Activated CD4-positive, alpha-beta T cell treated with anti-CD3 and anti-CD28 coated beads, Interleukin-2, amount 10 ng/mL, durations not matched to agents 7 days and 5 days (primary cell): ENCODE results near the gene INHBC. TPM values are rescaled to one million over a fixed set of nuclear protein-coding genes. Genes with fewer than 3 reads are reported as not detected.

Experiments
- CTCF ChIA-PET: fragments of 350-600 bp; sonication (Branson Sonifier 250); formaldehyde crosslinking; loops from one replicate; lab custom pipeline; 2021; ENCODE audit warnings: antibody characterized with exemption; lab: Charles Lee
- POLR2A ChIA-PET: fragments of 350-600 bp; sonication (Branson Sonifier 250); formaldehyde crosslinking; loops from one replicate; lab custom pipeline; 2021; ENCODE audit warnings: antibody characterized with exemption; lab: Charles Lee
- DNase-seq: peaks from one replicate; pipeline ENCODE4 v3.0.0-alpha.2; 2020
- H3K27ac Mint-ChIP-seq: one replicate; pipeline ENCODE4 v1.8.0; 2021; ENCODE audit warnings: mild to moderate bottlenecking, moderate library complexity, mixed read lengths
- H3K27me3 Mint-ChIP-seq: one replicate; pipeline ENCODE4 v1.8.0; 2021; ENCODE audit warnings: mixed read lengths
- H3K36me3 Mint-ChIP-seq: one replicate; pipeline ENCODE4 v1.8.0; 2021; ENCODE audit warnings: low read depth, mixed read lengths
- H3K4me1 Mint-ChIP-seq: one replicate; pipeline ENCODE4 v1.8.0; 2021; ENCODE audit warnings: mixed read lengths
- H3K4me3 Mint-ChIP-seq: one replicate; pipeline ENCODE4 v1.8.0; 2021; ENCODE audit warnings: mild to moderate bottlenecking, moderate library complexity, mixed read lengths
- H3K9me3 Mint-ChIP-seq: one replicate; pipeline ENCODE4 v1.8.0; 2021; ENCODE audit warnings: mixed read lengths
- total RNA-seq, 2 experiments: library from RNA; stranded (reverse); gene quantifications; one replicate each; pipeline ENCODE4 v1.2.3, GENCODE V29; 2021

The INHBC gene
- total RNA-seq, 2 experiments from 2014 or later, result not detected

DNA sequence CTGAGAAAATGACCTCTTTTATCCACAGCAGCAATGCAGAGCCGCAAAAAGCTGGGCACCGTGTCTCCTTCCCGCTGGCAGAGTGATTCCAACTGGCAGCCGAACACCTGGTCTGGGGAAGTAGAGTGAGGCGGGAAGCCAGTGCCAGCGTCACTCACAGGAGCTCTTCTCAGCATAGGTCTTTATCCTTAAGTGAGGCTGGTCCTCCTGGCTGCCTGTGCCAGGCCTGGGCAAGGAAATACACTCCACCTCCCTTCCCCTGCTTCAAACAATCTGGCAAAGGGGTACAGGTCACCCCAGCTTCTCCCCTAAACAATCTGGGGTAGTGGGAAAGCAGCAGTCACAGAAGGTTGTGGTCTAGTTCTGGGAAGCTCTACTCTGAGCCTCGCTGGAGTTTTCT lies 40.3 kb downstream of the INHBC start:
- CTCF ChIA-PET, result interaction anchor here (1.0 to 2.4 kb wide), 7 partner anchors 10 to 232 kb away, joined by 3 to 14 read pairs (median 4); partner anchors contain the start of gene GLI1
- H3K4me3 Mint-ChIP-seq, result peak overlapping the region; percentile 49
- peaks cover 65% of the 10 kb centered on the region for H3K36me3 Mint-ChIP-seq
- DNase-seq, result no peak
- POLR2A ChIA-PET, result interaction anchor here (0.6 kb wide), 1 partner anchor 78 kb away, joined by 3 read pairs; no protein-coding TSS in a partner anchor
- H3K4me1 Mint-ChIP-seq, result peaks cover 55% of the 10 kb centered on the region
- H3K27me3 Mint-ChIP-seq, result no peaks in the 10 kb centered on the region
- H3K27ac Mint-ChIP-seq, result peak overlapping the region; percentile 47
- no peaks in the 10 kb centered on the region for H3K9me3 Mint-ChIP-seq

DNA sequence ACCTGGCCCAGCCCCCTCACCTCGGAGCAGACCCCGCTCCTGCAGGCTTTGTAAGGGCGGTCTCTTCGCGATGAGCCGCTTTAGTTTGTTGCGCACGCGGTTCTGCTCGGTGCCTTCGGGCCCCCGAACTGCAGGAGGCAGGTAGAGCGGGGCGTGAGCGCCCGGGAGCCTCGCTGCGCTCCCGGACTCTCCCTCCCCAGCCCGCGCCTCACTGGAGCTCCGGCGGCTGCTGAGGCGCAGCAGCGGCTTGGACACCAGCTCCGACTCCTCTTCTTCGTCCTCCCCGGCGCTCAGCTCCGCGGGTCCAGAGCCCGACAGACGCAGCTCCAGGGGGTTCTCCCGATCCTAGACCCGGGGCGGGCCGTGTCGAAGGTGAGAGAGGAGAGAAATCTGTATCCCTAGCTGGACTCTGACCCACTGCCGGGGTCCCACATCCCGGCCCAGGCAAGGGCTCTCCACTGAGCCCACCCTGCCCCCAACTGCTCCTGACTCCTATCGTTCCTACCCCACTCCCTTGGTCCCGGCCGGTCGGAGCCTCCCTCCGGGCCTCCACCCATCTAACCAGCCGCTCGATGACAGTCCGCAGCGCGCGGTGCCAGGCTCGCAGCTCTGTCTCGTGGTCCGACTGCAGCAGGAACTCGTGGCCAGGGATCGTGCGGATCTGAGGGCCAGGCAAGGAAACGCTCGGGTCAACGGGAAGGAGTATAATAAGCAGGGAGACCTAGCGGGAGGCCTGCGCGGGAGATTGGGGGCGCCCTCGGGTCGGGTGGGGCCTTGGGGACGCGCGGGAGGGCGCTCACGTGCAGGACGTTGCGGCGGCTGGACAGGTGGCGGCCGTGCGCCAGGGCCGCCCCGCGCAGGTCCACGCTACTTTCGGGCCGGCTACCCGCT lies 40.9 kb downstream of the INHBC start:
- H3K27me3 Mint-ChIP-seq, result no peaks in the 10 kb centered on the region
- peak overlapping the region; percentile 93 for H3K27ac Mint-ChIP-seq
- CTCF ChIA-PET, result interaction anchor here (0.6 to 2.4 kb wide), 13 partner anchors 9 to 233 kb away, joined by 3 to 14 read pairs (median 5); partner anchors contain the start of genes GLI1 and INHBE
- peak overlapping the region; percentile 91 for H3K4me3 Mint-ChIP-seq
- H3K4me1 Mint-ChIP-seq, result peaks cover 61% of the 10 kb centered on the region
- H3K36me3 Mint-ChIP-seq, result peaks cover 66% of the 10 kb centered on the region
- no peaks in the 10 kb centered on the region for H3K9me3 Mint-ChIP-seq
- POLR2A ChIA-PET, result no interaction called here
- DNase-seq, result no peak

- peaks cover 60% of the 10 kb centered on the region for H3K36me3 Mint-ChIP-seq
- peak overlapping the region; percentile 93 for H3K27ac Mint-ChIP-seq
- no peaks in the 10 kb centered on the region for H3K9me3 Mint-ChIP-seq
- DNase-seq, result peak; percentile 80
- POLR2A ChIA-PET, result no interaction called here
- peaks cover 69% of the 10 kb centered on the region for H3K4me1 Mint-ChIP-seq
- no peaks in the 10 kb centered on the region for H3K27me3 Mint-ChIP-seq
- CTCF ChIA-PET, result interaction anchor here (0.6 to 2.6 kb wide), 14 partner anchors 9 to 274 kb away, joined by 3 to 23 read pairs (median 4); partner anchors contain the start of genes B4GALNT1, GLI1 and INHBE
- H3K4me3 Mint-ChIP-seq, result peak overlapping the region; percentile 91
Observed at GRCh38 chr12:57476162-57476992, 41.8 kb downstream of the INHBC start.

DNA sequence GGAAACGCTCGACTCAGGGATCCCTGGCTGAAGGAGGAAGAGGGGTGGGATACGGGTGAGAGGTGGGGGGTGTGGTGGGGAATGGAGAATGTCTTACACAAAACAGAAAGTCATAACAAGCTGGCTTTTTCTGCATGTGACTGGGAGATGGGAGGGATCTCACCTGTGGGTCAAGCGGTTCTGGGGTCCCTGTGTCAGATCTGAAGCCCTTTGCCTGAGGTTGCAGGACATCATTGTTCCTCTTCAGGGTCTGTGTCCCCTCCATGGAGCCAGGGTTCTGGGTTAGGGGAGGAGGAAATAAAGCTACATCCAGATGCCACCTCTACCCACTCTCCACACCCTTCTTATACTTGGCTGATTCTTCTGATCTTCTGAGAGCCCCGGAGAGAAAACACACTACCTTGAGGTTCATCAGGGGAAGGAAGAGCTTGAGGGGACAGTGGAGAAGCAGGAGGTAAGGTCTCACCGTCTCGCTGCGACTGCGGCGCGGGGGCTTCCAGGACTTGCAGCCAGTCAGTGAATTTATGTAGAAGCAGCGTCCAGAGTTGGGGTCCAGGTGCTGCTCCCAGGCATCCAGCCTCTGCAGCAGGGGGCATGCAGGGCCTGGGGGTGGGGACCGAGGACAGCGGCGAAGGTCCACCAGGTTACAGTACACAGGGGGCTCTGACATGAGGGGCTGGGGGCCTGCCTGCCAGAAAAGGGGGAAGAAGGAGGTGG lies 42.6 kb downstream of the INHBC start:
- Mint-ChIP-seq H3K27me3 (no peaks in the 10 kb centered on the region), H3K36me3 (peaks cover 55% of the 10 kb centered on the region), H3K9me3 (no peaks in the 10 kb centered on the region), H3K27ac (peak overlapping the region; percentile 93), H3K4me1 (peaks cover 70% of the 10 kb centered on the region), H3K4me3 (peak overlapping the region; percentile 91)
- CTCF ChIA-PET, result interaction anchor here (0.7 to 2.6 kb wide), 12 partner anchors 8 to 238 kb away, joined by 3 to 23 read pairs (median 6); partner anchors contain the start of genes B4GALNT1, GLI1 and INHBE
- peak; percentile 30 for DNase-seq
- POLR2A ChIA-PET, result no interaction called here

DNA sequence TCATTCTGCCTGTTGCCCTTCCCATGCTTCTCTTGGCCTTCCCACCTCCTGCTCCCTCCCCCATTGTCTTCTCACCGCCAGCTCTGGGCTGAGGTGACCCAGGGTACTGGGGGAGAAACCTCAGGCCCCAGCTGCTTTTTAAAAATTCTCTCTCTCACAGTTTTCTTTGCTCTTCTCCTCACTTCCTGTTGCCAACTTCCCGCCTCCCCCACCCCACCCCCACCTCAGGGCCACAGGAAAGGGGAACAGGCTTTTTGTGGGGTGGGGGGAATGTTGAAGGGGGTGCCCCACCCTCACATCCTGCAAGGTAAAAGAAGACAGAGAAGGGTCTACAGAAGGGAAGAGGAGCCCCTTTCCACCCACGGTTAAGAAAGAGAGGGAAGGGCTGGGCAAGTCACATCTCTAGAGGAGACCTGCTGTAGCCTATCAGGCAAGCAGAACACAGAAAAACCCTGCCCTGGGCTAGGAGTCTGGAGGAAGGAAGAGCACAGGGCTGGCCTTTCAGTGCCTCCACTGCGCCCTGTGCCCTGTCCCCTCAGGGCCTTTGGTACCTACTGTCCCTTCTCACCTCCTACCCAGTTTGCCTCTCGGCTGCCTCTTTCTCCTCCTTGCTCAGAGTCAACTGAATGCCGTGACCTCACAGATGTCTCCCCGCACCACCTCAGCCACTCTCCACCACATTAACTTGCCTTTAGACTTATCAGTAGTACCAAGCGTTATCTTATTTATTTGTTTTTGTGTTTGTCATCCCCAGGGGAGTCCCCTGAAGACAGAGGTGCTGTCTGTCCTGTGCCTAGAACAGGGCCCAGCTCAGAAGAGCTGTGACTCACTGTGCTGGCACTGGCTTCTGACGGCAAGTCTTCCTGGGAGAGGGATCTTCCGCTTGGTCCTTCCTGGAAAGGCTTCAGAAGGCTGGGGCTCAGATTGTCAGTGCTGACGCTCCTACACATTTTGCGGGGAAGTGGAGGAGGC lies 43.4 kb downstream of the INHBC start:
- H3K4me3 Mint-ChIP-seq, result peak overlapping the region; percentile 91
- ChIA-PET CTCF (interaction anchor here (0.9 to 2.9 kb wide), 12 partner anchors 7 to 252 kb away, joined by 3 to 23 read pairs (median 6); partner anchors contain the start of genes GLI1 and INHBE), POLR2A (no interaction called here)
- H3K27me3 Mint-ChIP-seq, result no peaks in the 10 kb centered on the region
- no peaks in the 10 kb centered on the region for H3K9me3 Mint-ChIP-seq
- peaks cover 48% of the 10 kb centered on the region for H3K36me3 Mint-ChIP-seq
- peak; percentile 68 for DNase-seq
- H3K27ac Mint-ChIP-seq, result peak overlapping the region; percentile 93
- H3K4me1 Mint-ChIP-seq, result peaks cover 64% of the 10 kb centered on the region

GRCh38 chr12:57479043-57479375 lies 44.4 kb downstream of the INHBC start:
- no peaks in the 10 kb centered on the region for H3K27me3 Mint-ChIP-seq
- peak overlapping the region; percentile 93 for H3K27ac Mint-ChIP-seq
- H3K4me1 Mint-ChIP-seq, result peaks cover 62% of the 10 kb centered on the region
- DNase-seq, result no peak
- peaks cover 41% of the 10 kb centered on the region for H3K36me3 Mint-ChIP-seq
- peak overlapping the region; percentile 91 for H3K4me3 Mint-ChIP-seq
- H3K9me3 Mint-ChIP-seq, result no peaks in the 10 kb centered on the region
- CTCF ChIA-PET, result interaction anchor here (0.6 to 2.9 kb wide), 5 partner anchors 8 to 253 kb away, joined by 3 to 17 read pairs (median 4); partner anchors contain the start of gene GLI1
- POLR2A ChIA-PET, result interaction anchor here (0.7 kb wide), 1 partner anchor 238 kb away, joined by 3 read pairs; no protein-coding TSS in a partner anchor

DNA sequence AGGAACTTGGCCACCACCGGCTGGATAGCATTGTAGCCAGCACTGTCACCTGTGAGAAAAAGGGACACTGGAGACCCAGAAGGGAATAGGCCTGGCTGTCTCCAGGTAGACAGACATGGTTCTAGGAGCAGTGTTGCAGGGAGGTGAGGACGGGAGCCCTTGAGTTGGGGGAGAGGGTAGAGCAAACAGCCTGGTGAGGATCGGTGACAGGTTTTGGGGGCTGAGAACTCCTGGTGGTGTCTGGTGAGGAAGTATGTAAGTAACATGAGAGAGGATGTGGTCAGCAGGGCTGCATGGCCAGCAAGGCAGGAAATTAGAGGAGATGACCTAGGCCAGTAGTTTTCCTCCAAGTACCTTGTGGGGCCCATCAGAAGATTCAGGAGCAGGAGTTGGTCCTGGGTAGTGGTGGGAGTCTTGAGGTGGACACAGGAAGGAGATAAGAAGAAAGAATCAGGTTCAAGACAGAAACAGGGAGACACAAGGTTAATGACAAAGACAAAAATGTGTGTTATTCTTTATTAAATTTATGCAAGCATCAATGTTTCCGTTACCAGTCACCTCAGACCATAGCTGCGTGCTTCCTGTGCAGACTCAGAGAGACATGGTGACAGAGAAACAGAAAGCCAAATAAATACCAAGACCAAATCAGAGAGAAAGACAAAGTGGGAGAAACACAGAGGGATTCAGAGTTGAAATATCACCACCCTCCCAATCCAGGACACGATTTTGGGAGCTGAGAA lies 45.0 kb downstream of the INHBC start, which contains the start of gene ARHGAP9:
Gene ARHGAP9 (minus strand): TSS at position 491 of the 740 bp plus-strand sequence. CDS start 460 bp downstream, at position 31.
- H3K4me3 Mint-ChIP-seq, result peak within 1 kb of the TSS; percentile 91
- POLR2A ChIA-PET, result interaction anchor here (0.7 kb wide), 1 partner anchor 237 kb away, joined by 3 read pairs; no protein-coding TSS in a partner anchor
- peaks cover 35% of the 10 kb centered on the region for H3K36me3 Mint-ChIP-seq

GRCh38 chr12:57481671-57482070 lies 47.1 kb downstream of the INHBC start:
- peaks cover 47% of the 10 kb centered on the region for H3K4me1 Mint-ChIP-seq
- no peaks in the 10 kb centered on the region for H3K27me3 Mint-ChIP-seq
- peak overlapping the region; percentile 93 for H3K27ac Mint-ChIP-seq
- CTCF ChIA-PET, result interaction anchor here (1.4 to 1.8 kb wide), 2 partner anchors 9 to 23 kb away, joined by 3 read pairs; no protein-coding TSS in a partner anchor
- peaks cover 24% of the 10 kb centered on the region for H3K36me3 Mint-ChIP-seq
- POLR2A ChIA-PET, result no interaction called here
- DNase-seq, result no peak
- H3K9me3 Mint-ChIP-seq, result no peaks in the 10 kb centered on the region
- no peak overlapping the region for H3K4me3 Mint-ChIP-seq

More for the DNA sequence above, 45.0 kb downstream of the INHBC start, which contains the start of gene ARHGAP9:
- Mint-ChIP-seq H3K4me1 (peaks cover 56% of the 10 kb centered on the region), H3K27ac (peak within 1 kb of the TSS; percentile 93), H3K9me3 (no peaks in the 10 kb centered on the region), H3K27me3 (no peaks in the 10 kb centered on the region)
- CTCF ChIA-PET, result interaction anchor here (0.6 to 2.9 kb wide), 9 partner anchors 7 to 254 kb away, joined by 3 to 17 read pairs (median 3); partner anchors contain the start of gene GLI1
- peak; percentile 75 for DNase-seq

DNA sequence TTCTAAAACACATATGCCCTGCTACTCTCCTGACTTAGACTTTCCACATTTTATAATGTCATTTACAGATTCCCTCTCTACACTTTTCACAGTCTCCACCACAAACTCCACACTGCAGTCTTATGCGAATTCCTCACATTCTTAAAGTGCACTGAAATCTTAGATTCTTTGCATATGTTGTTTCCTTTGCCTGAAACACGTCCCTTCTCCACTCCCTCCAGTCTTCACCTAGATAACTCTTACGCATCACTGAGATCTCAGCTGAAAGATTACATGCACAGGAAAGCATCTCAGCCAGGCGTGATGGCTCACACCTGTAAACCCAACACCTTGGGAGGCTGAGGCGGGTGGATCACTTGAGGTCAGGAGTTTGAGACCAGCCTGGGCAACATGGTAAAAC lies 48.9 kb downstream of the INHBC start:
- Mint-ChIP-seq H3K27me3 (no peaks in the 10 kb centered on the region), H3K4me1 (peaks cover 48% of the 10 kb centered on the region), H3K27ac (no peak overlapping the region), H3K4me3 (no peak overlapping the region), H3K9me3 (no peaks in the 10 kb centered on the region), H3K36me3 (peaks cover 13% of the 10 kb centered on the region)
- POLR2A ChIA-PET, result no interaction called here
- no peak for DNase-seq
- CTCF ChIA-PET, result interaction anchor here (0.6 to 1.8 kb wide), 4 partner anchors 7 to 878 kb away, joined by 3 to 4 read pairs (median 3); no protein-coding TSS in a partner anchor

DNA sequence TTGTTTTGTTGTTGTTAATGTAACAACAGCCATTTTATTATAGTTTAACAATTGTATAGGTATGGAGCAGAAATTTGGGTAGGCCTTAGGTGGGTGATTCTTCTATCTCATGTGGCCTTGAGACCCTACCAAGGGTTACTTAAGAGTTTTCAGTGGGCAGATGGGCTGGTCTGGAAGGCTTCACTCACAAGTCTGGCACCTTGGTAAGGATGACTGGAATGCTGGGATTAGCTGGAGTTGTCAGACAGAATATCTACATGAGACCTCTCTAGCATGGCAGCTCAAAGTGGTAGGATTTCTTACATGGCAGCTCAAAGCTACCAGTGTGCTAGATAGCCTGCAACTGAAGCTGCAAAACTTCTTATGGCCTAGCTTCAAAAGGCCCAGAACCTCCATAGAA lies 51.1 kb downstream of the INHBC start:
- H3K9me3 Mint-ChIP-seq, result no peaks in the 10 kb centered on the region
- H3K4me3 Mint-ChIP-seq, result no peak overlapping the region
- DNase-seq, result no peak
- peak overlapping the region; percentile 42 for H3K27ac Mint-ChIP-seq
- peaks cover 40% of the 10 kb centered on the region for H3K4me1 Mint-ChIP-seq
- ChIA-PET CTCF (interaction anchor here (0.6 to 2.1 kb wide), 5 partner anchors 9 to 52 kb away, joined by 3 to 6 read pairs (median 3); no protein-coding TSS in a partner anchor), POLR2A (no interaction called here)
- peaks cover 21% of the 10 kb centered on the region for H3K36me3 Mint-ChIP-seq
- H3K27me3 Mint-ChIP-seq, result no peaks in the 10 kb centered on the region
